Measurements from ENCODE around the gene IMP4. TPM values are rescaled to one million over a fixed set of nuclear protein-coding genes. Genes with fewer than 3 reads are reported as not detected.

IMP4 gene
- total and polyA plus RNA-seq, 2 of the 4 experiments (the other 2 are of a cell fraction): 154 to 169 TPM

DNA sequence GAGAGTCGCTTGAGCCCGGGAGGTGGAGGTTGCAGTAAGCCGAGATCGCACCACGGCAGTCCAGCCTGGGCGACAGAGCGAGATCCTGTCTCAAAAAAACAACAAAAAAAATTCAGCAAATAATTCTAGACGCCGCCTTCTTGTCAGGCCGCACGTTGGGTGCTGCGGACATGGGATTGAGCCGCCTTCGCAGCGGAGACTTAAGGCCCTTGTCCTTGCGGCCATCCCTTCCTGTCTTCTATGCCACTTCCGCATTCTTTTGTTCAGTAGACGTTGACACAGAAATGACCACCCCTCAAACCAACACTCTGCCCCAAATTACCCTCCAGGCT lies 29.0 kb downstream of the IMP4 start:
- no peak for TF ChIP-seq CEBPB (IDR thresholded peaks at IDR 0.05; ENCODE audit: low read depth, low read length)
- TF ChIP-seq, protein P1, sequence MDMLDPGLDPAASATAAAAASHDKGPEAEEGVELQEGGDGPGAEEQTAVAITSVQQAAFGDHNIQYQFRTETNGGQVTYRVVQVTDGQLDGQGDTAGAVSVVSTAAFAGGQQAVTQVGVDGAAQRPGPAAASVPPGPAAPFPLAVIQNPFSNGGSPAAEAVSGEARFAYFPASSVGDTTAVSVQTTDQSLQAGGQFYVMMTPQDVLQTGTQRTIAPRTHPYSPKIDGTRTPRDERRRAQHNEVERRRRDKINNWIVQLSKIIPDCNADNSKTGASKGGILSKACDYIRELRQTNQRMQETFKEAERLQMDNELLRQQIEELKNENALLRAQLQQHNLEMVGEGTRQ (IDR thresholded peaks at IDR 0.05; ENCODE audit: low read depth, low read length): no peak
- no peak for TF ChIP-seq BHLHE40 (IDR thresholded peaks at IDR 0.05; ENCODE audit: low read depth, low read length)
- TF ChIP-seq, protein P2, sequence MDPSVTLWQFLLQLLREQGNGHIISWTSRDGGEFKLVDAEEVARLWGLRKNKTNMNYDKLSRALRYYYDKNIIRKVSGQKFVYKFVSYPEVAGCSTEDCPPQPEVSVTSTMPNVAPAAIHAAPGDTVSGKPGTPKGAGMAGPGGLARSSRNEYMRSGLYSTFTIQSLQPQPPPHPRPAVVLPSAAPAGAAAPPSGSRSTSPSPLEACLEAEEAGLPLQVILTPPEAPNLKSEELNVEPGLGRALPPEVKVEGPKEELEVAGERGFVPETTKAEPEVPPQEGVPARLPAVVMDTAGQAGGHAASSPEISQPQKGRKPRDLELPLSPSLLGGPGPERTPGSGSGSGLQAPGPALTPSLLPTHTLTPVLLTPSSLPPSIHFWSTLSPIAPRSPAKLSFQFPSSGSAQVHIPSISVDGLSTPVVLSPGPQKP (IDR thresholded peaks at IDR 0.05; ENCODE audit: borderline replicate concordance, low read depth, low read length): no peak
- no peak for TF ChIP-seq MAFK (IDR thresholded peaks at IDR 0.05; ENCODE audit: low read depth, low read length)
- no peak for TF ChIP-seq MXI1 (IDR thresholded peaks at IDR 0.05; ENCODE audit: borderline replicate concordance, low read depth, low read length)
- no peak for TF ChIP-seq RAD21 (IDR thresholded peaks at IDR 0.05; ENCODE audit: low read length)
- no peak for TF ChIP-seq CHD1 (IDR thresholded peaks at IDR 0.05; ENCODE audit: low read depth, low read length)
- no peak for TF ChIP-seq POLR2A (IDR thresholded peaks at IDR 0.05; ENCODE audit: low read depth, low read length)
- TF ChIP-seq, protein P3, sequence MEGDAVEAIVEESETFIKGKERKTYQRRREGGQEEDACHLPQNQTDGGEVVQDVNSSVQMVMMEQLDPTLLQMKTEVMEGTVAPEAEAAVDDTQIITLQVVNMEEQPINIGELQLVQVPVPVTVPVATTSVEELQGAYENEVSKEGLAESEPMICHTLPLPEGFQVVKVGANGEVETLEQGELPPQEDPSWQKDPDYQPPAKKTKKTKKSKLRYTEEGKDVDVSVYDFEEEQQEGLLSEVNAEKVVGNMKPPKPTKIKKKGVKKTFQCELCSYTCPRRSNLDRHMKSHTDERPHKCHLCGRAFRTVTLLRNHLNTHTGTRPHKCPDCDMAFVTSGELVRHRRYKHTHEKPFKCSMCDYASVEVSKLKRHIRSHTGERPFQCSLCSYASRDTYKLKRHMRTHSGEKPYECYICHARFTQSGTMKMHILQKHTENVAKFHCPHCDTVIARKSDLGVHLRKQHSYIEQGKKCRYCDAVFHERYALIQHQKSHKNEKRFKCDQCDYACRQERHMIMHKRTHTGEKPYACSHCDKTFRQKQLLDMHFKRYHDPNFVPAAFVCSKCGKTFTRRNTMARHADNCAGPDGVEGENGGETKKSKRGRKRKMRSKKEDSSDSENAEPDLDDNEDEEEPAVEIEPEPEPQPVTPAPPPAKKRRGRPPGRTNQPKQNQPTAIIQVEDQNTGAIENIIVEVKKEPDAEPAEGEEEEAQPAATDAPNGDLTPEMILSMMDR (conservative IDR thresholded peaks at IDR 0.05; ENCODE audit: low read depth, low read length): no peak
- TF ChIP-seq MAZ (IDR thresholded peaks at IDR 0.05; ENCODE audit: borderline replicate concordance, low read depth, low read length): no peak
- no peak for TF ChIP-seq SMC3 (IDR thresholded peaks at IDR 0.05; ENCODE audit: low read depth, low read length)
- TF ChIP-seq NFE2L2 (IDR thresholded peaks at IDR 0.05; ENCODE audit: low read depth, low read length): no peak
- TF ChIP-seq FOS (IDR thresholded peaks at IDR 0.05; ENCODE audit: low read depth, low read length): no peak
- no peak for TF ChIP-seq RFX5 (IDR thresholded peaks at IDR 0.05; ENCODE audit: low read depth, low read length)
- no peak for TF ChIP-seq RCOR1 (IDR thresholded peaks at IDR 0.05; ENCODE audit: insufficient replicate concordance, low read length)
- Histone ChIP-seq H2BK15ac (ENCODE audit: low read depth, low read length) (no peak overlapping the region), H3K4me3 (ENCODE audit: insufficient read depth, low read depth, low read length) (peak overlapping the region; percentile 79), H4K5ac (ENCODE audit: low read depth, low read length) (peak overlapping the region; percentile 92), H3K4ac (ENCODE audit: low read depth, low read length) (peak overlapping the region; percentile 94), H2BK120ac (ENCODE audit: low read depth, low read length) (peak overlapping the region; percentile 86; the same call in 1 of the 2 replicates), H3K18ac (ENCODE audit: low read depth, low read length) (peak overlapping the region; percentile 75), H2AK9ac (replicated peaks; ENCODE audit: low read depth, low read length, poor library complexity) (peak overlapping the region; percentile 100), H2AK5ac (ENCODE audit: low read depth, low read length) (peak overlapping the region; percentile 76), H3K4me2 (ENCODE audit: low read depth, low read length) (peak overlapping the region; percentile 82), H3K9me1 (ENCODE audit: insufficient read depth, low read length) (peaks cover 13% of the 10 kb centered on the region), H3K27me3 (ENCODE audit: control insufficient read depth, insufficient read depth, low read length) (no peaks in the 10 kb centered on the region), H2AFZ (replicated peaks; ENCODE audit: low read length, poor library complexity) (peak overlapping the region; percentile 99), H3K27ac (ENCODE audit: insufficient read depth, low read length) (peak overlapping the region; percentile 72), H3K4me1 (ENCODE audit: control insufficient read depth, insufficient read depth, low read length) (peaks cover 10% of the 10 kb centered on the region; the same call in 1 of the 2 replicates), H4K20me1 (ENCODE audit: insufficient read depth, low read length) (no peaks in the 10 kb centered on the region; the same call in 1 of the 2 replicates), H3K23ac (ENCODE audit: low read depth, low read length) (peak overlapping the region; percentile 93), H3K36me3 (ENCODE audit: control insufficient read depth, insufficient read depth, low read length) (peaks cover 9% of the 10 kb centered on the region), H4K8ac (ENCODE audit: low read depth in 2 of 2, low read length in 2 of 2) (peak overlapping the region; percentile 68 to 91), H3K56ac (ENCODE audit: extremely low read depth, insufficient read depth, low read length) (peak overlapping the region; percentile 40), H3K9ac (ENCODE audit: low read depth, low read length) (peak overlapping the region; percentile 64), H3K79me1 (ENCODE audit: low read depth in 1 of 2, low read length in 2 of 2) (peaks cover 21 to 58% of the 10 kb centered on the region in 2 experiments), H3K9me3 (ENCODE audit: control insufficient read depth, insufficient read depth, low read length) (no peaks in the 10 kb centered on the region), H2BK5ac (ENCODE audit: low read depth, low read length, poor library complexity, severe bottlenecking) (peak overlapping the region; percentile 71), H3K14ac (replicated peaks; ENCODE audit: low read depth, low read length) (peak overlapping the region; percentile 98), H2BK20ac (ENCODE audit: low read depth, low read length) (no peak overlapping the region), H4K91ac (ENCODE audit: insufficient read depth, low read depth, low read length) (peak overlapping the region; percentile 76)
- ATAC-seq (ENCODE audit: low read depth) (peak; percentile 1; the same call in 1 of the 2 replicates), DNase-seq (peak; percentile 21)
- intact Hi-C loops (cut with micrococcal nuclease): loop anchor here (1.0 to 2.0 kb wide), 3 partner anchors 15 to 29 kb away; partner anchors contain the start of genes IMP4 and PTPN18
- ChIA-PET CTCF (no interaction called here), POLR2A (ENCODE audit: unreplicated experiment) (no interaction called here)
- 41% methylated on average over 7 of the region's 18 CpGs; no CpG with 5 or more reads in 1 of the 2 experiments for WGBS, 2 experiments (ENCODE audit: extremely low coverage in 2 of 2, insufficient read length in 1 of 2)
- in situ Hi-C loops (cut with MboI; ENCODE audit: low sequenced_read_pairs): loop anchor here (25.0 kb wide), 1 partner anchor 741 kb away; the partner anchor contains the start of gene PLEKHB2
- BruUV-seq (replicated peaks): no TSS peak
- dilution Hi-C loops (cut with HindIII; ENCODE audit: low sequenced_read_pairs, unreplicated experiment): no loop called here
